ENCODE results near the gene HABP2.

HABP2 gene

DNA sequence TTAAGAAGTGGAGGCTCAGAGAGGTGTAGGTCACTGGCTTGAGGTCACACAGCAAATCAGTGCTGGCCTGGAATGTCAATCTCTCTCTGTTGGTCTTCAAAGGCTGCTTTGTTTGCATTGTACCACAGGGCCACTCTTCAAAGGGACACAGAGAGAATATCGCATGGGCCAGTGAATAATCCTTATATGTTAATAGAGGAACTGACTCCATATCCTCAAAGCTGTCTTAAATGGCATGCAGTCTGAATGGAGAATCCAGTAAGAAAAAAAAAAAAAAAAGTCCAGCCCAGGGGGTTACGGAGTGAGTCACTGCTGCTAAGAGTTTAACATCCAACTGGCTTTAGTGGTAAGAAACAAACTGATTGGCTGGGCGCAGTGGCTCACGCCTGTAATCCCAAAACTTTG, 56.9 kb downstream of the HABP2 start:
- DNase-seq = no peak

DNA sequence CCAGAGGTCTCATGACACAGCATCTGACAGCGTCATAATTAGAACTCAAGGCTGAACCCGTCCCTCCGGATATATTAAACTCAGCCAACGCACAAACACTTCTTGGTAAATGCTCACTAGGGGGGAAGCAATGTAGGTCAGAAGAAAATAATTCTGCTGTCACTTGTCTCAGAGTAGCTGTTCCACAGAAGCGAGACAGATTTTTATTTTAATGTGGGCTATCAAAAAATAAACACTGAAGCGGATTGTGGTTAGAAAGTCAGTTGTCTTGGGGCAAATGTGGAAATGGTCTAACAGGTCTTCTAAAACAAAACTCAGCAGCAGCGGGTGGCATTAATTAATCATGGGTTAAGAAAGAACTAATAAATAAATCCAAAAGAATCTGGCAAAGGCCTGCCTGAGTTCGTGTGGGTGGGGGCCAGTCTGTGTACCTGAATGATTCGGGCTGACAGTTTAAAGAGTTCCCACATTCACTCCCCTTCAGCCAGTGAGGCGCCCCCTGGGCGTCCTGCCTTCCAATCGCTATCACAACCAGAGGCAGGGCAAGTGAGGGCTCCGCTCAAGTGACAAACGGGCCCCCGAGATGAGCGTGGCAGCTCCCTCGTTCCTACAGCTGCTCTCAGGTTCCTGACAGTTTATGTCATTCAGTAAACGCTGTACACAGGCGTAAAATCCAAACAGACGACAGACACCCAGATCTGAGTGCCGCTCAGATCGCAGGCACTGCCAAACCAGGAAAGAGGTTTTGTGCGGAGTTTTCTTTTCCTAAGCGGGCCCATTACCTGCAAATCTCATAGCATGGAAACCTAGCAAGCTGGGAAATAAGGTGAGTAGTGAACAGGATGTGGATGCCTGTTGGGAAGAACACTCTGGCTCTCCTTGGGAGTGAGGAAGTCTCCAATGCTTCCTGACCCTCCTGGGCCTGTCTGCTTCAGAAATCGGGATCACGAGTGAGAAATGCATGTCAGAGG, 58.1 kb downstream of the HABP2 start:
- no peak for DNase-seq

DNA sequence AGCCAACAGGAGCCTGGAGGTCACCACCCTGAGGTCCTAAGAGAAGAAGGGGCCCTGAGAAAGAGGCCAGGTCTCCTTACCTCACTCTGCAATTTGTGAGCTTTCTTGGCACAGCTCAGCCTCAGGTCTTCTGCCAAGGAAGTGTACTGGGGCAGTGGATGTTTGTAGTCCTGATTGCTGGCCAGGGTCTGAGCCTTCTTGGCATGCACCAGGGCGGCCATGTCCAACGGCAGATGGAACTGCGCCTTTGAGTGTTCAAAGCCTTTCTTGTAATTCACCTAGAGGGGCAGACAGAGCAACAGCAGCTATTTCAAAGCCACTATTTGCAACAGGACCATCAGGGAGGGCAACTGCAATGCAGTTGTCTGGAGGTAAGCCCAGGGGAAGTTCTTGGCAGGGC, 59.3 kb downstream of the HABP2 start:
- no peak for DNase-seq

DNA sequence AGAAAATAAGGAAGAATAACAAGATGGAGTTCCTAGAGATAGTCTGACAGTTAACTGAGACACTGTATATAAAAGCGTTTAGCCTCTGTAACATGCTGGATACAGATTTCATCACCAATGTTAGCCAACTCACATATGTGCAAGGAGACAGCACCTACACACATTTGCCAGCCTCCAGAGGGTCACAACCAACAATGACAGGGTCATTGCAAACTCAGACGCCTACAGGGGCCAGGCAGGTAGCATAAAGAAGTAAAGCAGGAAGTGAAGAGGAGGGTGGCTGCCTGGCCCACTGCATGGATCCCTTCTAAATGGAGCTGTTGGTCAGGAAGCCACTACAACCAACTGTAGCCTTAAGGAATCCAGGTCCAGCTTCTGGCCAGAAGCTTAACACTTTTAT, 60.6 kb downstream of the HABP2 start:
- DNase-seq = peak; percentile 9

DNA sequence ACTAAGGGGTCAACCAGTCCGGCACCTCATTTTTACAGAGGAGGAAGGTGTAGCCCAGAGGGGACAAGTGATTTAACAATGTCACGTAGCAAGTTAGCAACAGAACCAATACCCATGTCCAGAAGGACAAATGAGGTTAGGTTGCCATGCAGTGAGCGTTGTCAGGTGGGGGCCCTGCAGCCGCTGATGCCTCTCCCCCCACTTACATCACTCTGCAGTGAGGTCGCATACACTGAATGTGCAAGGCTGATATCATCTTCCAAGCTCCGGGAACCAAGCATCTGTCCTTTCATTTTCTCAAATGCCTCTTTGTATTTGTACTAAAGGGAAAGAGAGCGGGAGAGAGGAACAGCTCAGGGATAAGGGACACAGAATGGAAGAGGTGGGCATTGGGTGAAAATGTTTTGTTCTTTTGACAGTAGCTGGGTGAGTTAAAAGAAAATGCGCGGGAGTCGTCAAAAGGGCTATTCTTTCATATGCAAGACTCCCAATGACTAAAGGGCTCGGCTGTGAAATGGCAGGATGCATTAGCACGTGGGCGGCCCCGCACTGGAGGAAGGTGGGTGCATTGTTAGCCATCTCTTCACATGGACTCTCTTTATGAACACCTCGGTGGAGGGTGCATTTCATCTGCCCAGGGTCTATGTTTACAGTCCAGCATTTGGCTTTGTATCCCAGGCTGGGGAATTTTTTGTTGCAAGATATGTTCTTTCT, 61.3 kb downstream of the HABP2 start:
- no peak for DNase-seq

DNA sequence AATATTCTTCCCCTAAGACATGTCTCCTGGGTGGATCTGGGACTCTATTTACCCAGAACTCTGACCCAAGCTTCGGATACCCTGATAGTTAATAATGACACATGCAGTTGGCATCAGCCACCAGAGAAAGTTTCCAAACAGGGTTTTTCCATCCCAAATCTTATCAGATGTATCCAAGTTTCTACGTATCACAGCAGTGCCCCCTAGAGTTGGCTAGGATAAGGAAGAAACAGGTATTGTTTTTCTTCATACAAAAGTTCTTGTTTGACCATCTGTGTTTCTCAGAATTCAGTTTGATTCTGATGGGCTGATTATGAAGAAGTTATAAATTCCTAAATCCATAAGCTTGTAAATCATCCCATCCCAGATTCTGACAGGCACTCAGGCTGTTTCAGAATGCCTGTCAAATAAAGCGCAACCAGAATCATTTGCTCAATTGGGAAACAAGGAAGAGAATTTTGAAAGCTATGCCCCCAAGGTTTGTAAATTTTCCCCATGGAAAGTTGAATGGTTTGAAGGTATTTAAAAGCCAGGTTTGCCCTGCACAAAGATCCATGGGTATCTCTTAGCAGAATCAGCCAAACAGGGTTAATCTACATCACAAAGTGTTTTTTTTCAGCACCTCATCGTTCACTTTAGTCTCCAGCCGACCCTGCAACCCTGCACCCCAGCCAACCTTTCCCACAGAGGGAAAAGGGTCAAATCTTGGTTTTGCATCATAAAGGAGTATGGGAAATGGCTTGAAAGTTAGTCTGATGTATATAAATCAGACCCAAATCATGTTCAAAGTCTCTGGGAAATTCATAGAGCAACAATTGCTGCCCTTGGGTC, 63.6 kb downstream of the HABP2 start:
- DNase-seq = peak; percentile 15

DNA sequence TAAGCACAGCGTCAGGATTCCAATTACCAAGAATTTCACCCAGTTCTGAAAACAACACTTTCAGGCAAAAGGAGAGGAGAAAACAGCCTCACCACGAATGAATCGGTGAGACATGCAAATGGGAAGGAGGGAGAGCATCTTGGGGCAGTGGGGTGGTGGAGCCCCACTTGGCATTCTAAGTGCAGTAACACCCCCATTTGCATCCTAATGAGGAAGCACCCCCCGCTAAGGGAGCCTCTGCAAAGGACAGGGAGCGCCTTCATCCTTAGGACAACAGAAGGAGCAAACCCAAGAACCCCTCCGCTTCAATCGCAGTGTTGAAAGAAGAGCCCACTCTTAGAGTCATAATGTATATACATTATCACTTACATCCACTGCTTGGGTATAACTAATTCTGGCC, 64.2 kb downstream of the HABP2 start:
- DNase-seq = no peak

DNA sequence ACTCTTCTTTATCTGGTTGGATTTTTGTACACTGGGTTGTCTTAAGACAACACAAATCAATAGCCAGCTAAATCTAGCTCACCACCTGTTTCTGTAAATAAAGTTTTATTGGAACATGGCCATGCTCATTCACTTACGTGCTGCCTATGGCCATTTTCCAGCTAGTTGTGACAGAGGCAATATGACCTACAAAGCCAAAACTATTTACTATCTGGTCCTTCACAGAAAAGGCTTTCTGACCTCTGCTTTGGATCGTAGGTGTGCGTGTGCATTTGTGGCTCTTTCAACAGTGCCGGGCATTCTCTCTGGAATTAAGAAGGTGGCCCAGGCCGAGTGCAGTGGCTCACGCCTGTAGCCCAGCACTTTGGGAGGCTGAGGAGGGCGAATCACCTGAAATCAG, 65.5 kb downstream of the HABP2 start:
- DNase-seq = no peak

DNA sequence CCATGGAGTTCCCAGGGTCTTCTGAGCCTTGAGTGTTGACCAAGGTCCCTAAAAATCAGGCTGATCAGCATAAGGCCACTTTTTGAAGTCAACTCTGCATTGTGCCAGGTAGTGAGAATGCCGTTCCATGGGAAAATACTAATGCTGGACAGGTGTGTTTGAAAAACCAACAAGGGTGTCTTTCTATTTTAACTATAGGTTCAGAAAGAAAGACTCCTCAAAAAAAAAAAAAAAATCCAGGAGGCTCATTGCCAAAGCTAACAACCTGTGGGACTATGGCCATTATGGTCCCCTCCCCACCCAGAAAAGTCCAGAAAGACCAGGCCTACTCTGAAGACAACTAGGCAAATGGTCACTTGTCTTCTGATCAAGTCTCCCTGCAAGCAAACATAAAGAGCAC, 66.5 kb downstream of the HABP2 start:
- DNase-seq = no peak

DNA sequence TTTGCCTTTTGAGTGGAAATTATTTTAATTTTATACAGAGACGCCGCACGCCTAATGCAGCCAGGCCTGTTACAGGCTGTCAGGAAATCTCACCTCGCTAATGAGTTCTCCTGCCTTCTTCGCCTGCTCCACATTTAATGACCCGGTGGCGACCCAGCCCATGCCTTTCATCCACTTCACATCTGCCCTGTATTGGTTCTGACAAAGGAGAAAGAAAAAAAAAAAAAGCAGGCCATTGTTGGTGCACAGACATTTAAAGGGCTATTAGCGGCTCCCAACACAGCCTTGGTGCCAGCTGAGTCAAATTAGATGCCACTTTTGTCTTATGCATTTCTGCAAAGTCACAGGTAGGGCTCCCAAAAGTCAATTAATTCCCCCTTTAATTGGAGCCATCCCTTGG, 67.7 kb downstream of the HABP2 start:
- DNase-seq = no peak

DNA sequence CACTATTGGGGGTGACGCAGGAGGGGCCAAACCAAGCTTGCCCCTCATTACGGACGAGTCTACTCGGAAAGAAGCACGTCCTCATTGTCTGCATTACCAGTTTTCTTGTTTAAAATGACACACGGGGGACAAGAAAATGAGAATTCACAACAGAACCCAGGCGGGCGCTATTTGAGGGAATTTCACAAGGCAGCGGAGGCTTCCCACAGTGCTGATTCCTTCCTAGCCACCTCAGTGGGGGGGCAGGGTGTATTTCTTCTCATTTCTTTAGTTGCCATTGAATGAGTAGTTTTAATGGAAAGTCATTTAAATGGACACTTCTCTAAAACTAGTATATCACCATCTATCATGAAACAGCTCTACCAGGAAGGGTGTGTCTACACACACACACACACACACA, 68.1 kb downstream of the HABP2 start:
- no peak for DNase-seq

DNA sequence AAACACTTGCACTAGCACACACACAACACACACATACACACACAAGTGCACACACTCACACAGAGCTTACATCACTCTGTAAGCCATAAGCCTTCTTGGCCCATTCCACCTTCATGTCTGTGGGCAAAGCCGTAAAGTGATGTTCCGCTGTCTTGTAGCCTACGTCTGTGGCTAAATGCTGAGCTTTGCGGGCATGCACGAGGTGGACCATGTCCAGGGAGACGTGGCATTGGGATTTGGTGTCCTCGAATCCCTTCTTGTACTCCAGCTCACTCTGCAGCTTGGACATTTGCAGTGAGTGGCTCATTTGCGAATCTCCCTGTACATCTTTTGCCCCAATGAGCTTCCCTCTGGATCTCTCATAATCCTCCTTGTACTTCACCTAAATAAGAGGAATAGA, 68.9 kb downstream of the HABP2 start:
- no peak for DNase-seq

DNA sequence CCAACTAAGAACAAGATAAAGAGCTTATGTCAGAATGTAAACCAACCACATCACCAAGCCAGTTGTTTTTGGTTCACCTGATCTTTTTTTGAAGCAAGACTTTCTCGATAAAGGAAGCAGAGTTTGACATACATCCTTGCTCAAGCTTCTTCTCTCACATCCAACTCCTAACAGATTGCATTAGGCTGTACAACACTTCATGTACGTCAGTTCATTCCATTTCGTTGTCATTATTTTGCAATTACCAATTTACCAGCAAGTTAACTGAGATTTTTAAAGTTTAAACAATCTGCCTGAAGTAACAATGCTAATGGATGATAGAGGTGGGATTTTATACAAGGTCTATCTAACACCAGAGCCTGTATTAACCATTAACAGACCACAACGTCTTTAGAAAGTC, 70.0 kb downstream of the HABP2 start:
- no peak for DNase-seq

DNA sequence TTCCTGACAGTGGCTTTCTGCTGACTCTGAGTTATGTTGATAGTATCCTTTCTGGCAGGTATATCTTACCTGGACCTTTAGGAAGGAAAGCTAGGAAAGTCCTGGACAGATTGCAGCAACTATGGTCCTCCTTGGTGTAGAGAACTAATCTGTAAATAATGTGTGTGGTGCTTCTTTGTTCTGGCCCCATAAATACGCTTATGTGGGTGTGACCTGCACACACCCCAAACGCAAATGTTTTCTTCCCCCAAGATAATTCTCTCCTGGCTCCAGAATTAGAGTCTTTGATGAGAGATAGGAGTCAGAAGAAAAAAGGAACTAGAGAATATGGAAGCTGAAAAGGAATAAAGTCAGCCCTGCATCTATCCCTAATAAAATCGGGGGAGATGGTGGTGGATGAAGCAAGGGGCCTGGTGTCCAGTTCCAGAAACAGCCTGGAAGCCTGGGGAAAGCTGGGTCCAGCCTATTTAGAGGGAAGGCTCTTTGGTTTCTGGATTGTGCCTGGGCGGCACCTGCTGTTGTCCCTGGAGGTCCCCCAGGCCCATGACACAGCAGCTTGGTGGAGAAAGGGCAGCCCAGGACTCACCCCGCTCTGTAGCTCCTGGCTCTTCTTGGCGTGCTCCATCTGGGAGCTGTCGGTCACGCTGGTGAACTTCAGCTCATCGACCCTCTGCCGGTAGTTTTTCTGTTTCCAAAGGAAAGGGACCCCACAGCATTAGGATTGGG, 72.8 kb downstream of the HABP2 start:
- DNase-seq = no peak

DNA sequence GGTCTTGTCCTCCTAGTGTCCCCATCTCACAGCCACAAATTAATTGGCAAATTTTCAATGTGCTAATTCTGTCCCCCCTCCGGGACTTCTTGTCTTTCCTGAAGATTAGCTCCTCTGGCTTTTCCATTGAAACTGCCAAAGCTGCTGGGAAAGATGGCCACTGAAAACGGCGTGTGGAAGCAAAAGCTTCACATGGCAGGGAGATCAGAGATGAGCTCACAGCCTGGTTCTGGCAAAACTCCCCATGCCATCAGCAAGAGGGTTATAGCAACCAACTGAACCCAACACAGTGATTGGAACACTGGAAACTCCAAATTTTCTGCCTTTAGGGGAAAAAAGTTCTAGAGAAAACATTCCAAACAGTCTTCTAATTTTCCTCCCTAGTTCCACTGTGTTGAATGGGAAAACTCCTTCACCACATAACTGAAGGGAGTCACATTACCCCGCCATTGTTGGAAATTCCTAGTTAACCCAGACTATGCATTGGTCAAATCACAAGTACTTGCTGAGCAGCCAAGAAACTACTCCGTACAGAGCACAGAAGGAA, 74.0 kb downstream of the HABP2 start:
- DNase-seq = no peak

DNA sequence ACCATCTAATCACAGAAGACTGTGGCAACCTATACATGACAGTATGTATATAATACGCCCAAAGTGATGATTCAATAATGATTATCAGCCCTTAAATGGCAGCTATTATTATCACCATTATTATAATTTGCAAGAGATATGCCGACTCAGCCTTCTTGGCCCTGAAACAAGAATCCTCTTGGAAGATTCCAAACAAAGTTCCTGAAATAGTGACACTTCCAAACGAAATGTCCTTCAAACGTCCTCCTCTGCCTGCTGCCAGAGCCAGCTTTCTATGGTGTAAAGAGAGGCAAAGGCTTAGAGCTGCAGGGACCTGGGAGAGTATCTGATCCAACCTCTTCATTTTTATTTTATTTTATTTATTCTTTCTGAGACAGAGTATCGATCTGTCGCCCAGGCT, 75.0 kb downstream of the HABP2 start:
- DNase-seq = no peak

DNA sequence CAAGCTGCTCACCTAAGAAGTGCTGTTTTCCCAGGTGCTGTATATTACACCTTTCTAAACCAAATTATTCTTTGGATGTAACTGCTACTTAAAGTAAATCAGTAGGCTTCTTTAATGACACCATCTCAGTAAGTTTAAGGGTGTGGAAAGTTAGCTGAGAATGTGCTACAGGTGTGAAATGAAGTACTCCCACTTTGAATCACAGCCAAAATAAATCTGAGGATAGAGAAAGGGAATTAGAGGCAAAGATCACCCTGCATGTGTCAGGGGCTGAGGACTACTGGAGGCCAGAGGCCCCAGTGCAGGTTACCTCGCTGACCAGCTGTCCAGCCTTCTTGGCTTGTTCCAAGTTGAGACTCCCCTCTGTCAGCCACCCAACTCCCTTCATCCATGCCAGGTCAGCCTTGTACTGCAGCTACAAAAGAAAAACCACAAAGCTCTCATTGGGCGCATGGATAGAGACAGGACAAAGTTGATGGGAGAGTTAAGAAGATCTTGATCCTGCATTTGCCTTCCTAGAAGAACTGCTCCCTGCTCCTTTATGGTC, 75.8 kb downstream of the HABP2 start:
- DNase-seq = no peak

DNA sequence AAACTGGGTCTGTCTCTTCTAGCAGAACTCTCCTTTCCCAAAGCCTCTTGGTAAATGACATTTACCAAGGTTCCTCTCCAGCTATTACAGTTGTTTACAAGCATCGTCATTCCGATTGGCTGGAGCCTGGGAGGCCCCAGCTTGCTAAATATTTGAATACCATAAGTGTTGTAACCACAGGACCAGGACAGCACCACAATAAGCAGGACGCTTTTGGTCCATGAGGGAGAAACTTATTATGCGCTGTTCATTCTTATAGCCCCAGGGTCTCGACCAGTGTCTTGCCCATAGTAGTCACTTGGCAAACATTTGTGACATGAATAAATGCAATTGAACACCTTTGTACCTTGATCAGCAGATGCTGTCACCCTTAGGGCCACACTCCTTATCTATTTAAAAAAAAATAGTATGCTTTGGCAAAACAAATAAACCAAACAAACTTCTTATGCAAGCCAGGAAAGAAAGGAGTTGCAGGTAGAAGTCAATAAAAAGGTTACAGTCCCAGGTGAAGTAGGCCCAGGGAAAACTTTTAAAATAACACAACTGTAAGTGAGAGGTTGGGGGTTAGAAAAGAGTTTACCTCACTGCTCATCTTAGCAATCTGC, 78.2 kb downstream of the HABP2 start:
- DNase-seq = no peak

DNA sequence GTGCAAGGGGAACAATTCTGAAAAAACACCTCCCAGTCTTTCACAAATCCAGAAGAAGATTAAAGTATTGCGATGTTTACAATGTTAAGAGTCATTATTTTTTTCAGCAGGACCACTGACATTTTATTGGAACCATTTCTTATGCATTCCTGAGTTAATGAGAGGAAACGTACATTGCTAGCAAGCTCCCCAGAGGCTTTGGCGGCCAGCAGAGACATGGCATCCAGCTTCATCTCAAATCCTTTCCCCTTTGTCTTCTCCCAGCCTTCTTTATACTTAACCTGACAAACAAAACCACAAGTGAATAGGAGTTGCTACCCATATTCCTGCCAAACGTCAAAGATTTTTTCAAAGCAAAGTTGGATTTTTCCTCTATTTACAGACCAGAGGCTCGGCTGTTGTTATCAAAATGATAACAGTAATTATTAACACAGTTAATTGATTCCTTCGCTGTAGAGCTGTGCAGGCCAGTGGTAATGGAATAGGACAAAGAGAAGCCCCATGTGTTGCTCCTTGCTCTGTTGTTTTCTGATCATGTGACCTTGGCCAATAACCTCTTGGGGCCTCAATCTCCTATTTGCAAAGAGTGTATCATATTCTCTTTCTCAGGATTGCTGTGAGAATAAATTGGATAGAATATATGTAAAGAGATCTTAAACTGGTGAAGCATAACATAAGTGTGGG, 79.0 kb downstream of the HABP2 start:
- no peak for DNase-seq

All from inflammatory macrophage treated with lipopolysaccharide for 4 hours (primary cell).